ENCODE results near the gene ETHE1. TPM values are rescaled to one million over a fixed set of nuclear protein-coding genes. Genes with fewer than 3 reads are reported as not detected.
"Not testable (repeated sequence)": the region's sequence is repeated elsewhere in the genome, so short reads cannot be mapped to it uniquely, and the experiment has no call there.

The ETHE1 gene
- total RNA-seq, 2 experiments from 2014 or later, result 68.7 to 78.8 TPM

DNA sequence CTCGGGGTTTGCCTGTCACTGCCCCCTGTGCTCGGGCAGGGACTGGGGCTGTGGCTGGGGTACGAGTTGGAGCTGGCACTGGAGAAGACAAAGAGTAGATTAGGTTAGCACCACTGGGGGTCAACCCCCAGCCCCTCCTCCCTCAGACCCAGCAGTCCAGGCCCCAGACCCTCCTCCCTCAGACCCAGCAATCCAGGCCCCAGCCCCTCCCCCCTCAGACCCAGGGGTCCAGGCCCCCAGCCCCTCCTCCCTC, 25.1 kb upstream of the ETHE1 start:
- Mint-ChIP-seq H3K4me1 (peaks cover 10% of the 10 kb centered on the region), H3K9me3 (ENCODE audit: low read depth) (no peaks in the 10 kb centered on the region)
- no peak for ATAC-seq

DNA sequence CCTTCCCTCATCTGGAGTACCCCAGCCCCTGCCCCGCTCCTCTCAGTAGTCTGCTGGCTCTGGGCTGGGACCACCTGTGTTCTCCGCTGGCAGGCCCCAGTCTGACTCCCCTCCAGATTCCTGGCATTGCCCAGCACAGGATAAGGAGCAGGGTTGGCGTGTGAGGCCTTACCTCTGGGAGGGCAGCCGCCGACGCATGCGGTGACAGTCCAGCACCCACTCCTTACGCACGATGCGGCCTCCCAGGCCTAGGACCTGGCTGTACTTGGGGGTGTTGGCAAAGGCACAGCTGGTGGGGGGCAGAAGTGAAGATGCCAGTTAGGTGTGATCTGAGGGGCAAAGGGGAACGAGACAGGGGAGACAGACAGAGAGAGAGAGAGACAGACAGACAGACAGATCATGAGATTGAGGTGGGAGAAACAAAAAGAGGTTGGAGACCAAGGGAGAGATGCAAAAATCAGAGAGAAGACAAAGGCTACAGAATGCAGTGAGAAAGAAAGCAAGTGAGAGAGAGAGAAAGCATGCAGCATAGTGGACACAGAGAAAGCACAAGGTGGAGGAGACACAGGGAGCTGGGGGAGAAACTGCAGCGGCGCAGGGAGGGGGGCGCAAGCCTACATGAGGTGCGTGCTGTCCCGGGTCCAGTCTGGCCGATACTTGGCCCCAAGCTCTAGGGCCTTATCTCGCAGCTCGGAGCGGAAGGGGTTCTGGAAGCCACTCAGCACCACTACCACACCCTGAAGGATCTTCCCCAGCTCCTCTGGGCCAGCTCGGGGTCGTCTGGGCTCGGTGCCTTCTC, 24.6 kb upstream of the ETHE1 start:
- H3K36me3 Mint-ChIP-seq (ENCODE audit: low read depth), result peaks cover 9% of the 10 kb centered on the region
- H3K4me1 Mint-ChIP-seq, result peaks cover 10% of the 10 kb centered on the region
- ATAC-seq, result no peak
- no peak overlapping the region for H3K27ac Mint-ChIP-seq
- H3K27me3 Mint-ChIP-seq, result no peaks in the 10 kb centered on the region
- H3K4me3 Mint-ChIP-seq, result no peak overlapping the region
- ChIA-PET CTCF (interaction anchor here (0.9 kb wide), 1 partner anchor 23 kb away, joined by 4 read pairs; no protein-coding TSS in a partner anchor), POLR2A (no interaction called here)
- no peaks in the 10 kb centered on the region for H3K9me3 Mint-ChIP-seq (ENCODE audit: low read depth)
- no peak for DNase-seq
- intact Hi-C loops (cut with DNase I, micrococcal nuclease), result loop anchor here in 1 of 2 experiments (10.0 kb wide), 1 partner anchor 253 kb away; the partner anchor contains the start of gene LYPD5

More for the DNA sequence above, 25.1 kb upstream of the ETHE1 start:
- Mint-ChIP-seq H3K36me3 (ENCODE audit: low read depth) (peaks cover 9% of the 10 kb centered on the region), H3K4me3 (no peak overlapping the region), H3K27me3 (no peaks in the 10 kb centered on the region), H3K27ac (no peak overlapping the region)
- intact Hi-C loops (cut with DNase I, micrococcal nuclease), result loop anchor here in 1 of 2 experiments (10.0 kb wide), 1 partner anchor 253 kb away; the partner anchor contains the start of gene LYPD5
- no peak for DNase-seq
- ChIA-PET CTCF (interaction anchor here (0.9 to 6.8 kb wide), 2 partner anchors 24 to 44 kb away, joined by 4 to 88 read pairs; partner anchors contain the start of genes IRGQ and ZNF576), POLR2A (no interaction called here)

DNA sequence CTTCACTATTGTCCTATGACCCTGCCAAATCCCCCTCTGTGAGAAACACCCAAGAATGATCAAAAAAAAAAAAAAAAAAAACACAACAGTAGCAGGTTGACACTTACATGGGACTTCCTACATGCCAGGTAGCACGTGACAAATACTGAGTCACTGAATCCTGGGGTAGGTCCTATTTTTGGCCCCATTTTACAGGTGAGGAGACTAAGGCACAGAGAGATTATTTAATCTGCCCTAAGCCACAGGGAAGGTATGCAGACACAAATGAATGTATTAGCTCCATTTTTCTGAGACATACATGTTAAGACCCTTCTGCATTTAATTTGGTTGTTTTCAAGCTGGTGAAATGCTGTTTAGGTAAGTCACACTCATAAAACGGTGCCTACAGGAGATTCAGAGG, 21.7 kb upstream of the ETHE1 start:
- intact Hi-C loops (cut with DNase I, micrococcal nuclease), result no loop called here
- DNase-seq, result no peak
- no peak overlapping the region for H3K4me3 Mint-ChIP-seq
- H3K27me3 Mint-ChIP-seq, result no peaks in the 10 kb centered on the region
- CTCF ChIA-PET, result no interaction called here
- no peaks in the 10 kb centered on the region for H3K4me1 Mint-ChIP-seq
- no peak for ATAC-seq
- no peaks in the 10 kb centered on the region for H3K9me3 Mint-ChIP-seq (ENCODE audit: low read depth)
- no peak overlapping the region for H3K27ac Mint-ChIP-seq
- peaks cover 12% of the 10 kb centered on the region for H3K36me3 Mint-ChIP-seq (ENCODE audit: low read depth)
- POLR2A ChIA-PET, result interaction anchor here (0.9 kb wide), 1 partner anchor 16 kb away, joined by 3 read pairs; no protein-coding TSS in a partner anchor

DNA sequence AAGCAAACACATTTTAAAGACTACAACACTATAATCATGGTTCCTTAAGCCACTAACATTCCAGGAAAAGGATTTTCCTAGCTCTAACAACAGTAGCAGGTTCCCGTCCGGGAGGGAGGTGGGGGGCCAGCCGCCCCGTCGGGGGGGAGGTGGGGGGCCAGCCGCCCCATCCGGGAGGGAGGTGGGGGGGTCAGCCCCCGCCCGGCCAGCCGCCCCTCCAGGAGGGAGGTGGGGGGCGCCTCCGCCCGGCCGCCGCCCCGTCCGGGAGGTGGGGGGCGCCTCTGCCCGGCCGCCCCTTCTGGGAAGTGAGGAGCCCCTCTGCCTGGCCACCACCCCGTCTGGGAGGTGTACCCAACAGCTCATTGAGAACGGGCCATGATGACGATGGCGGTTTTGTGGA, 20.9 kb upstream of the ETHE1 start:
- H3K27ac Mint-ChIP-seq; intact Hi-C loops (cut with DNase I, micrococcal nuclease); DNase-seq; H3K27me3 Mint-ChIP-seq; H3K4me3 Mint-ChIP-seq; CTCF ChIA-PET; POLR2A ChIA-PET; ATAC-seq; H3K4me1 Mint-ChIP-seq; H3K9me3 Mint-ChIP-seq (ENCODE audit: low read depth): not testable (repeated sequence)
- H3K36me3 Mint-ChIP-seq (ENCODE audit: low read depth), result peaks cover 19% of the 10 kb centered on the region

DNA sequence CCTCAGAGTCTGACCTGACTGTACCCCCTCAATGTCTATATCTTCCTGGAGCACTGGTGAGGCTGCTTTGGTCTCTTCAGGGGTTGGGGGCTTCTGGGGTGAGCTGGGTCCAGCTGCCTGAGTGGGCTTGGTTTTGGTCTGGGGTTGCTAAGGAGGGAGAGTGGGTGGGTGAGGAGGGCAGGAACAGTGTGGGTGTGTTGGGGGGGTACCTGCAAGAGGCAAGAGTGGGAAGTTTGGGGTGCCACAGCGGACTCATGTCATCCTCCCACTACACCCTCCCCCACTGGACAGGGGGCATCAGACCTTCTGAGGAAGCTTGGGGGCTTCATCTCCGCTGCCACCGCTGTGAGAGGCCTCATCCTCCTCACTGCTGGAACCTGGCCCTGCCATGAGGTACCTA, 19.6 kb upstream of the ETHE1 start:
- H3K9me3 Mint-ChIP-seq (ENCODE audit: low read depth), result no peaks in the 10 kb centered on the region
- intact Hi-C loops (cut with DNase I, micrococcal nuclease), result no loop called here
- ChIA-PET POLR2A (interaction anchor here (0.6 kb wide), 1 partner anchor 26 kb away, joined by 3 read pairs; no protein-coding TSS in a partner anchor), CTCF (no interaction called here)
- no peak overlapping the region for H3K4me3 Mint-ChIP-seq
- ATAC-seq, result no peak
- no peak for DNase-seq
- no peaks in the 10 kb centered on the region for H3K27me3 Mint-ChIP-seq
- peaks cover 17% of the 10 kb centered on the region for H3K36me3 Mint-ChIP-seq (ENCODE audit: low read depth)
- no peak overlapping the region for H3K27ac Mint-ChIP-seq
- no peaks in the 10 kb centered on the region for H3K4me1 Mint-ChIP-seq

DNA sequence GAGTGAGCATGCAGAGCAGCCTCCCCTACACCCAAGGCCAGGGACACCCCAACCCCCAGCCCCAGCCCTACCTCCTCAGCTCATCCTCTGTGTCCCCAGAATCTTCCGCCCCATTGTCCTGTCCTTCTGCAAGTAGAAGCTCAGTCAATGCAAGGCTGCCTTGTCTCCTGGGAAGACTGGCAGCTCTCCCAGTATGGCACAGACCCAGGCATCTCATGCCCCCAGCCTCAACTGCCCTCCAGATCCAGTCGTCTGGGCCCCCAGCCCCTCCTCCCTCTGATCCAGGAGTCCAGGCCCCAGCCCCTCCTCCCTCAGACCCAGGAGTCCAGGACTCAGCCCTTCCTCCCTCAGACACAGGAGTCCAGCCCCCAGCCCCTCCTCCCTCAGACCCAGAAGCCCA, 19.0 kb upstream of the ETHE1 start:
- H3K27ac Mint-ChIP-seq, result no peak overlapping the region
- H3K36me3 Mint-ChIP-seq (ENCODE audit: low read depth), result peaks cover 16% of the 10 kb centered on the region
- no peak overlapping the region for H3K4me3 Mint-ChIP-seq
- H3K9me3 Mint-ChIP-seq (ENCODE audit: low read depth), result no peaks in the 10 kb centered on the region
- intact Hi-C loops (cut with DNase I, micrococcal nuclease), result no loop called here
- DNase-seq (no peak), ATAC-seq (no peak)
- H3K27me3 Mint-ChIP-seq, result no peaks in the 10 kb centered on the region
- ChIA-PET CTCF (no interaction called here), POLR2A (no interaction called here)
- no peaks in the 10 kb centered on the region for H3K4me1 Mint-ChIP-seq

DNA sequence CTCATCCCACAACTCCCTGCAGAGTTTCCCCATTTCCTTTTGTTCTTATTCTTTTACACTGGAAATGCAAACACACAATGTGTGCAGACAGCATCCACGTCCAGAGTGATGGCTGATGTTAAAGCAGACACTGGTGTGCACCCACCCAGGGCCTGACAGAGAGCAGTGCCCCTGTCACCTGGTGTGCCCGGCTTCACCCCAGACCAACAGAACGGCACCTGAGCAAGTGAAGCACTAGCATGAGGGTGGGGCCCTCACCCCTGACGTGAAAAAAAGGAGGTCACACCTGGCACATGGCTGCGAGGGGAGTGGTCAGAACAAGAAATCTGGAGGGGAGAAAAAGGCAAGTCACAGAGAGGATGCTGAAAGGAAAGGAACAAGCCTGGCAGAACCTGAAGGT, 18.3 kb upstream of the ETHE1 start:
- H3K4me1 Mint-ChIP-seq, result no peaks in the 10 kb centered on the region
- intact Hi-C loops (cut with DNase I, micrococcal nuclease), result no loop called here
- H3K27me3 Mint-ChIP-seq, result no peaks in the 10 kb centered on the region
- no peak overlapping the region for H3K4me3 Mint-ChIP-seq
- H3K9me3 Mint-ChIP-seq (ENCODE audit: low read depth), result no peaks in the 10 kb centered on the region
- ATAC-seq, result no peak
- POLR2A ChIA-PET, result no interaction called here
- CTCF ChIA-PET, result no interaction called here
- H3K36me3 Mint-ChIP-seq (ENCODE audit: low read depth), result peaks cover 16% of the 10 kb centered on the region
- peak overlapping the region; percentile 27 for H3K27ac Mint-ChIP-seq
- DNase-seq, result no peak

DNA sequence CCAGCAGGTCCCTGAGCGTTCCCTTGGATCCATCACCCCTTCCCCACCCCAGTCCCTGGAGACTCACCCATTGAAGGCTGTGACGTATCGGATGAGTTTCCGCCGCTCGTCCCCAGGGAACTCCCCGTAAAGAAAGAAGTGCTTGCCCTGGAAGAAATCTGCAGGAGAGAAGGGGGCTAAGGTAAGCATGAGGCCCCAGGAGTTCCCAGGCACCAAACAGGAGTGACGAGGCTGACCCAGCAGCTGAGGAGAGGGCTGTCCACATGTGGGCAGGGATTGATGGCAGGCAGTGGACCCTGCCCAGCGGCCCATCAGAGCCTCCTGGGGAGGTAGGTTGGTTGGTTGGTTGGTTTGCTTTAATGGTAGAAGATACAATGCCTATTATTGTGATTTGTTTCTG, 17.1 kb upstream of the ETHE1 start:
- DNase-seq (no peak), ATAC-seq (no peak)
- peaks cover 25% of the 10 kb centered on the region for H3K36me3 Mint-ChIP-seq (ENCODE audit: low read depth)
- H3K9me3 Mint-ChIP-seq (ENCODE audit: low read depth), result peaks cover 3% of the 10 kb centered on the region
- no peak overlapping the region for H3K4me3 Mint-ChIP-seq
- intact Hi-C loops (cut with DNase I, micrococcal nuclease), result no loop called here
- no peaks in the 10 kb centered on the region for H3K4me1 Mint-ChIP-seq
- POLR2A ChIA-PET, result no interaction called here
- CTCF ChIA-PET, result no interaction called here
- H3K27me3 Mint-ChIP-seq, result no peaks in the 10 kb centered on the region
- no peak overlapping the region for H3K27ac Mint-ChIP-seq

DNA sequence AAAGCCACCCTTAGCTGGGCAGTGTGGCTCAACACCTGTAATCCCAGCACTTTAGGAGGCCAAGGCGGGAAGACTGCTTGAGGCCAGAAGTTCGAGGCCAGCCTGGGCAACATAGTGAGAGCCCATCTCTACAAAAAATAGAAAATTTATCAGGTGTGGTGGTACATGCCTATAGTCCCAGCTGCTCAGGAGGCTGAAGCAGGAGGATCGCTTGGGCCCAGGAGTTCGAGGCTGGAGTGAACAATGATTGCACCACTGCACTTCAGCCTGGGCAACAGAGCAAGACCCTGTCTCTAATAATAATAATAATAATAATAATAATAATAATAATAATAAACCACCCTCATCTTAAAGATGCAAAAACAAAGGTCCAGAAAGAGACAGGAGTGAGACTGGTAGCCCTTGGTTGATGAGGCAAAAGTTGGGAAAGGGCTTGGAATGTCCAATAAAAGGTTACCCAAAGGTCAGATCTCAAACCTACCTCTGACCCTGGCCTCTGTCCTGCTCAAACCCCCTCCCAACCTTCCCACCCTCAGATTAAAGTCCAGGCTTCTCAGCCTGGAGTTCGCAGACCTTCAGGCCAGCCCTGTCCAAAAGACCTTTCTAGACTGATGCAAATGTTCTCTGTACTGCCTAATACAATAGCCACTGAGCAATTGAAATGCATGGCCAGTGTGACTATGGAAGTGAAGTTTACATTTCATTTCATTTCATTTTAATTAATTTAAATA, 15.1 kb upstream of the ETHE1 start:
- Mint-ChIP-seq H3K4me1 (no peaks in the 10 kb centered on the region), H3K4me3 (no peak overlapping the region), H3K27me3 (no peaks in the 10 kb centered on the region), H3K9me3 (ENCODE audit: low read depth) (peaks cover 5% of the 10 kb centered on the region), H3K36me3 (ENCODE audit: low read depth) (peaks cover 40% of the 10 kb centered on the region), H3K27ac (no peak overlapping the region)
- POLR2A ChIA-PET, result interaction anchor here (0.6 kb wide), 1 partner anchor 110 kb away, joined by 3 read pairs; no protein-coding TSS in a partner anchor
- CTCF ChIA-PET, result no interaction called here
- intact Hi-C loops (cut with DNase I, micrococcal nuclease), result no loop called here
- no peak for ATAC-seq
- no peak for DNase-seq

DNA sequence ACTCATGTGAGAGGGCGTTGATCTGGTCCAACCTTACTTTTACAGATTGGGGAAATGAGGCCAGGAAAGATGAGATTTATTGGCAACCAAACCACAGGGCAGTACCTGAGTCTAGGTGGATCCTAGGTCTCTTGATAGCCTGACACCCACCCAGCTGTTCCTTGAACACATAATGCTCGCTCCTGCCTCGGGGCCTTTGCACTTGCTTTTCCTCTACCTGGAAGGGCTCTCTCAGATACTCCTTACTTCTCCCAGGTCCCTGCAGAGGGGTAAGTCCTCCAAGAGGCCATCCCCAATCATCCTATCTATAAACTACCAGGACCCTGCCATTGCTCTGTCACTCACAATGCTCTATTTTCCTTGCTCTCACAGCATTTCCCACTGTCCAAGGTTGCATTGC, 13.4 kb upstream of the ETHE1 start:
- H3K4me1 Mint-ChIP-seq, result peaks cover under 1% of the 10 kb centered on the region
- H3K27me3 Mint-ChIP-seq, result no peaks in the 10 kb centered on the region
- ATAC-seq, result no peak
- H3K27ac Mint-ChIP-seq, result no peak overlapping the region
- H3K4me3 Mint-ChIP-seq, result no peak overlapping the region
- intact Hi-C loops (cut with DNase I, micrococcal nuclease), result no loop called here
- ChIA-PET CTCF (interaction anchor here (1.1 kb wide), 1 partner anchor 16 kb away, joined by 3 read pairs; no protein-coding TSS in a partner anchor), POLR2A (no interaction called here)
- peaks cover 5% of the 10 kb centered on the region for H3K9me3 Mint-ChIP-seq (ENCODE audit: low read depth)
- peaks cover 45% of the 10 kb centered on the region for H3K36me3 Mint-ChIP-seq (ENCODE audit: low read depth)
- DNase-seq, result no peak

DNA sequence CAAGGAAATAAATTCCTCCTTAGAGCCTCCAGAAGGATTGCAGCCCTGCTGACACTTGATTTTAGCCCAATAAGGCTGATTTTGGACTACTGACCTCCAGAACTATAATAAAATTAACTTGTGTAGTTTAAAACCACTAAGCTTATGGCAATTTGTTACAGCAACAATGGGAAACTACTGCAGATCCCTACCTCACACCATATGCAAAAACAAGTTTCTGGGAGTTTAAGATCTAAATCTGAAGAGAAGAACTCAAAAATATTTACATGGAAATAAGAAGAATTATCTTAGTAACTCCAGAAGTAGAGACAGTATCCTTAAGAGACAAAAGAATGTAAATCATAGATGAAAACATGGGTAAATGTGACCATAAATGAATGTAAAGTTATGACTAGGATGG, 11.9 kb upstream of the ETHE1 start:
- intact Hi-C loops (cut with DNase I, micrococcal nuclease), result no loop called here
- Mint-ChIP-seq H3K9me3 (ENCODE audit: low read depth) (peaks cover 5% of the 10 kb centered on the region), H3K27ac (no peak overlapping the region), H3K4me3 (no peak overlapping the region), H3K36me3 (ENCODE audit: low read depth) (peaks cover 44% of the 10 kb centered on the region), H3K27me3 (no peaks in the 10 kb centered on the region), H3K4me1 (peaks cover 5% of the 10 kb centered on the region)
- no peak for DNase-seq
- CTCF ChIA-PET, result interaction anchor here (0.9 to 2.5 kb wide), 4 partner anchors 11 to 56 kb away, joined by 3 to 7 read pairs (median 5); no protein-coding TSS in a partner anchor
- ATAC-seq, result no peak
- POLR2A ChIA-PET, result no interaction called here

All from activated CD4-positive, alpha-beta T cell treated with anti-CD3 and anti-CD28 coated beads for 36 hours (primary cell).